SK-N-SH (cell line): Measurements from ENCODE around the gene DLEC1. TPM values are rescaled to one million over a fixed set of nuclear protein-coding genes. Genes with fewer than 3 reads are reported as not detected.

Source experiments
- CTCF ChIA-PET: fragments of 300-600, 350-600 bp; formaldehyde crosslinking; extraction: SDS; loops from one replicate; lab custom pipeline; 2021; lab: Yijun Ruan, JAX
- POLR2A ChIA-PET: fragments of 350-600 bp; sonication (Branson Sonifier 250); formaldehyde crosslinking; extraction: SDS; loops from one replicate; lab custom pipeline; 2020; ENCODE audit warnings: antibody characterized with exemption, inconsistent platforms; lab: Yijun Ruan, JAX
- DNase-seq: peaks from one replicate; pipeline ENCODE4 v3.0.0; 2012
- H2AFZ ChIP-seq: fragments of 200-600 bp; sonication (generic); 2 replicates; pipeline ENCODE4 v1.8.1; 2016; ENCODE audit warnings: antibody characterized with exemption, mild to moderate bottlenecking, low read depth
- H3F3A ChIP-seq: fragments of 200-600 bp; sonication (generic); replicated peaks from 2 replicates; pipeline ENCODE3; 2016; ENCODE audit warnings: antibody characterized with exemption, mild to moderate bottlenecking; ENCODE audit not compliant: insufficient read depth
- H3K27ac ChIP-seq, 2 experiments: fragments of 200-500 bp in 1 of 2; fragments of 200-600 bp in 1 of 2; sonication (Bioruptor generic) in 1 of 2; sonication (generic), shearing (Covaris generic) in 1 of 2; 2 replicates each; pipeline versions ENCODE4 v1.5.1 to v1.6.1; 2014 to 2016; ENCODE audit warnings: low read depth in 2 of 2, inconsistent platforms in 1 of 2, low read length in 1 of 2, mild to moderate bottlenecking in 1 of 2, mixed read lengths in 1 of 2
- H3K27me3 ChIP-seq: fragments of 200-600 bp; sonication (generic), shearing (Covaris generic); 2 replicates; pipeline ENCODE4 v1.6.1; 2016; ENCODE audit warnings: mixed run types; ENCODE audit not compliant: insufficient read depth
- H3K36me3 ChIP-seq, 2 experiments: fragments of 200-500 bp in 1 of 2; fragments of 200-600 bp in 1 of 2; sonication (Bioruptor generic) in 1 of 2; sonication (generic) in 1 of 2; replicated peaks in 1 of 2; 2 replicates each; pipeline versions ENCODE3 to v1.5.1; 2014 to 2016; ENCODE audit warnings: low read length in 1 of 2, mild to moderate bottlenecking in 1 of 2; ENCODE audit not compliant: insufficient read depth in 2 of 2, control insufficient read depth in 1 of 2
- H3K4me1 ChIP-seq, 2 experiments: fragments of 200-500 bp in 1 of 2; fragments of 200-600 bp in 1 of 2; sonication (Bioruptor generic) in 1 of 2; sonication (generic), shearing (Covaris generic) in 1 of 2; 2 replicates each; pipeline versions ENCODE4 v1.5.1 to v1.6.1; 2014 to 2016; ENCODE audit warnings: low read depth in 1 of 2, low read length in 1 of 2, mixed run types in 1 of 2; ENCODE audit not compliant: insufficient read depth in 2 of 2, control insufficient read depth in 1 of 2
- H3K4me2 ChIP-seq: fragments of 200-600 bp; sonication (generic), shearing (Covaris generic); 2 replicates; pipeline ENCODE4 v1.6.1; 2017; ENCODE audit warnings: mixed run types
- H3K4me3 ChIP-seq, 2 experiments: fragments of 200-500 bp in 1 of 2; fragments of 200-600 bp in 1 of 2; sonication (Bioruptor generic) in 1 of 2; sonication (generic), shearing (Covaris generic) in 1 of 2; 2 replicates each; pipeline versions ENCODE4 v1.5.1 to v1.8.1; 2014 to 2016; ENCODE audit warnings: low read depth in 2 of 2, inconsistent platforms in 1 of 2, low read length in 1 of 2, mild to moderate bottlenecking in 1 of 2, mixed read lengths in 1 of 2, moderate library complexity in 1 of 2
- H3K79me2 ChIP-seq: fragments of 200-600 bp; sonication (generic); 2 replicates; pipeline ENCODE4 v1.8.1; 2017; ENCODE audit warnings: mild to moderate bottlenecking; ENCODE audit not compliant: insufficient read depth
- H3K9ac ChIP-seq: fragments of 200-600 bp; sonication (generic); 2 replicates; pipeline ENCODE4 v1.6.1; 2017; ENCODE audit warnings: mixed run types
- H3K9me2 ChIP-seq: fragments of 200-600 bp; sonication (generic); 2 replicates; pipeline ENCODE4 v1.6.1; 2017; ENCODE audit warnings: mixed run types
- H3K9me3 ChIP-seq: fragments of 200-600 bp; sonication (generic); 2 replicates; pipeline ENCODE4 v1.6.1; 2017; ENCODE audit warnings: mixed run types, mild to moderate bottlenecking, moderate library complexity
- H4K20me1 ChIP-seq: fragments of 200-600 bp; sonication (generic); 2 replicates; pipeline ENCODE4 v1.6.1; 2017; ENCODE audit warnings: mild to moderate bottlenecking, mixed run types; ENCODE audit not compliant: insufficient read depth
- ELF1 ChIP-seq: IDR thresholded peaks from 2 replicates; pipeline ENCODE4 v1.4.0; 2012
- EP300 ChIP-seq, 2 experiments: IDR thresholded peaks; 2 replicates each; pipeline versions ENCODE4 v1.4.0 to v1.6.1; 2012; ENCODE audit warnings: borderline replicate concordance in 1 of 2, low read depth in 1 of 2, low read length in 1 of 2
- EZH2phosphoT487 ChIP-seq: fragments of 200-600 bp; sonication (generic); IDR thresholded peaks from 2 replicates; pipeline ENCODE4 v1.6.1; 2017; ENCODE audit warnings: low read depth, mixed run types, mild to moderate bottlenecking, antibody characterized with exemption, moderate library complexity, borderline replicate concordance
- JUND ChIP-seq: IDR thresholded peaks from 2 replicates; pipeline ENCODE4 v1.4.0; 2012
- MEF2A ChIP-seq: IDR thresholded peaks from 2 replicates; pipeline ENCODE4 v1.4.0; 2012; ENCODE audit warnings: low read depth, borderline replicate concordance
- MXI1 ChIP-seq: IDR thresholded peaks from 2 replicates; pipeline ENCODE4 v1.6.1; 2012; ENCODE audit warnings: mild to moderate bottlenecking, low read depth, low read length, improper control_type of control experiment
- POLR2AphosphoS5 ChIP-seq: IDR thresholded peaks from 2 replicates; pipeline ENCODE4 v1.6.1; 2012; ENCODE audit warnings: low read depth, low read length
- RAD21 ChIP-seq: IDR thresholded peaks from 2 replicates; pipeline ENCODE4 v1.6.1; 2012; ENCODE audit warnings: mild to moderate bottlenecking, low read length
- RCOR1 ChIP-seq: fragments of 150-350 bp; IDR thresholded peaks from 2 replicates; pipeline ENCODE4 v1.6.1; 2017; ENCODE audit warnings: antibody characterized with exemption, low read length
- RFX5 ChIP-seq: IDR thresholded peaks from 2 replicates; pipeline ENCODE4 v1.6.1; 2012; ENCODE audit warnings: mild to moderate bottlenecking, improper control_type of control experiment, low read length
- SIN3A ChIP-seq: IDR thresholded peaks from 2 replicates; pipeline ENCODE4 v1.6.1; 2012; ENCODE audit warnings: low read depth, mild to moderate bottlenecking, low read length, moderate library complexity, borderline replicate concordance
- TCF12 ChIP-seq: IDR thresholded peaks from 2 replicates; pipeline ENCODE4 v1.4.0; 2012
- WGBS: methylation state at CpG from one replicate; pipeline ENCODE4 v1.1.6; 2017; ENCODE audit warnings: low lambda C conversion rate; 5-methylcytosine and 5-hydroxymethylcytosine counted together
- polyA plus RNA-seq, 3 experiments: library from polyadenylated mRNA; depleted of rRNA; stranded (reverse); fragments of >200 nt; gene quantifications; 2 replicates each; pipeline ENCODE4 v1.2.3, GENCODE V29; 2012
- TF ChIP-seq, protein P1 (sequence below): fragments of 200-600 bp; sonication (generic); IDR thresholded peaks from 2 replicates; pipeline ENCODE4 v1.6.1; 2017; ENCODE audit warnings: antibody characterized with exemption, mild to moderate bottlenecking, moderate library complexity
- TF ChIP-seq, protein P2 (sequence below): IDR thresholded peaks from 2 replicates; pipeline ENCODE4 v1.4.0; 2012; ENCODE audit warnings: low read depth, borderline replicate concordance
- TF ChIP-seq, protein P3 (sequence below): IDR thresholded peaks from 2 replicates; pipeline ENCODE4 v1.4.0; 2012; ENCODE audit warnings: low read depth, borderline replicate concordance

The DLEC1 gene
- polyA plus RNA-seq, 1 of the 3 experiments (the other 2 are of a cell fraction), result 0.02 TPM

DNA sequence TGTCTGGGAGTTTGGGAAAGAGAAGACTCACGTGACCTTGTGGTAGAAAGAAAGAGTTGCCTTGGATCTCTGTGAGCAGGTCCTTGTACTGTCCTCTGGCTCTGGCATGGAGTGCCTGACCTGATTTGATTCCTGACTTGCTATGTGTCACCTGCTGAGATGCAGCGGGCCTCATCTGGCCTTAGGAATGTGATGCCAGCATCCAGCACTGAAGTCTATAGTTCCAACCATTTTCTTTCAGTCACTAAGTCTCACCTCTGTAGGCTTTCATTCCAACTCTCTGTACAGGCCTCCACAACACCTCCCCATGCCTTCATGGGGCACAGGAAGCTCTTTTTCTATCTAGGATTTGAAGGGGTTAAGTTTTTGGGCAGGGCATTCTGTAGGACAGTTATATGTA, 114.2 kb downstream of the DLEC1 start (continued):
- TF ChIP-seq, protein P1, sequence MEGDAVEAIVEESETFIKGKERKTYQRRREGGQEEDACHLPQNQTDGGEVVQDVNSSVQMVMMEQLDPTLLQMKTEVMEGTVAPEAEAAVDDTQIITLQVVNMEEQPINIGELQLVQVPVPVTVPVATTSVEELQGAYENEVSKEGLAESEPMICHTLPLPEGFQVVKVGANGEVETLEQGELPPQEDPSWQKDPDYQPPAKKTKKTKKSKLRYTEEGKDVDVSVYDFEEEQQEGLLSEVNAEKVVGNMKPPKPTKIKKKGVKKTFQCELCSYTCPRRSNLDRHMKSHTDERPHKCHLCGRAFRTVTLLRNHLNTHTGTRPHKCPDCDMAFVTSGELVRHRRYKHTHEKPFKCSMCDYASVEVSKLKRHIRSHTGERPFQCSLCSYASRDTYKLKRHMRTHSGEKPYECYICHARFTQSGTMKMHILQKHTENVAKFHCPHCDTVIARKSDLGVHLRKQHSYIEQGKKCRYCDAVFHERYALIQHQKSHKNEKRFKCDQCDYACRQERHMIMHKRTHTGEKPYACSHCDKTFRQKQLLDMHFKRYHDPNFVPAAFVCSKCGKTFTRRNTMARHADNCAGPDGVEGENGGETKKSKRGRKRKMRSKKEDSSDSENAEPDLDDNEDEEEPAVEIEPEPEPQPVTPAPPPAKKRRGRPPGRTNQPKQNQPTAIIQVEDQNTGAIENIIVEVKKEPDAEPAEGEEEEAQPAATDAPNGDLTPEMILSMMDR, result no peak
- TF ChIP-seq EZH2phosphoT487, result no peak

- H3K9me2 ChIP-seq, result no peaks in the 10 kb centered on the region
- POLR2A ChIA-PET, result no interaction called here
- no peak overlapping the region for H3K27ac ChIP-seq
- peaks cover 0 to 5% of the 10 kb centered on the region in 2 experiments; a peak in 1 of 4 replicates for H3K4me1 ChIP-seq
- no peaks in the 10 kb centered on the region for H3K9me3 ChIP-seq
- H3K4me3 ChIP-seq, result no peak overlapping the region
- H3K36me3 ChIP-seq, result no peaks in the 10 kb centered on the region
- WGBS, result 74% methylated on average over 2 of the region's 2 CpGs
- no peaks in the 10 kb centered on the region for H3F3A ChIP-seq
- no peak for TF ChIP-seq TCF12
- TF ChIP-seq SIN3A, result no peak
- no peak for TF ChIP-seq RFX5
- TF ChIP-seq, protein P2, sequence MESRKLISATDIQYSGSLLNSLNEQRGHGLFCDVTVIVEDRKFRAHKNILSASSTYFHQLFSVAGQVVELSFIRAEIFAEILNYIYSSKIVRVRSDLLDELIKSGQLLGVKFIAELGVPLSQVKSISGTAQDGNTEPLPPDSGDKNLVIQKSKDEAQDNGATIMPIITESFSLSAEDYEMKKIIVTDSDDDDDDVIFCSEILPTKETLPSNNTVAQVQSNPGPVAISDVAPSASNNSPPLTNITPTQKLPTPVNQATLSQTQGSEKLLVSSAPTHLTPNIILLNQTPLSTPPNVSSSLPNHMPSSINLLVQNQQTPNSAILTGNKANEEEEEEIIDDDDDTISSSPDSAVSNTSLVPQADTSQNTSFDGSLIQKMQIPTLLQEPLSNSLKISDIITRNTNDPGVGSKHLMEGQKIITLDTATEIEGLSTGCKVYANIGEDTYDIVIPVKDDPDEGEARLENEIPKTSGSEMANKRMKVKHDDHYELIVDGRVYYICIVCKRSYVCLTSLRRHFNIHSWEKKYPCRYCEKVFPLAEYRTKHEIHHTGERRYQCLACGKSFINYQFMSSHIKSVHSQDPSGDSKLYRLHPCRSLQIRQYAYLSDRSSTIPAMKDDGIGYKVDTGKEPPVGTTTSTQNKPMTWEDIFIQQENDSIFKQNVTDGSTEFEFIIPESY, result no peak
- TF ChIP-seq ELF1, result no peak
- no peak for TF ChIP-seq JUND
- TF ChIP-seq RCOR1, result no peak
- no peak for TF ChIP-seq RAD21
- no peak for TF ChIP-seq MXI1
- no peak for TF ChIP-seq EP300 (IDR thresholded peaks at IDR 0.05; ENCODE audit: borderline replicate concordance in 1 of 2, low read depth in 1 of 2, low read length in 1 of 2)
- TF ChIP-seq POLR2AphosphoS5, result no peak
- TF ChIP-seq, protein P1, result no peak
- TF ChIP-seq MEF2A, result no peak
- TF ChIP-seq, protein P3, sequence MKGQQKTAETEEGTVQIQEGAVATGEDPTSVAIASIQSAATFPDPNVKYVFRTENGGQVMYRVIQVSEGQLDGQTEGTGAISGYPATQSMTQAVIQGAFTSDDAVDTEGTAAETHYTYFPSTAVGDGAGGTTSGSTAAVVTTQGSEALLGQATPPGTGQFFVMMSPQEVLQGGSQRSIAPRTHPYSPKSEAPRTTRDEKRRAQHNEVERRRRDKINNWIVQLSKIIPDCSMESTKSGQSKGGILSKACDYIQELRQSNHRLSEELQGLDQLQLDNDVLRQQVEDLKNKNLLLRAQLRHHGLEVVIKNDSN, result no peak
- H3K9ac ChIP-seq, result no peak overlapping the region
- CTCF ChIA-PET, result interaction anchor here (2.9 kb wide), 1 partner anchor 9 kb away, joined by 11 read pairs; no protein-coding TSS in a partner anchor
- H3K79me2 ChIP-seq, result no peaks in the 10 kb centered on the region
- no peak overlapping the region for H3K4me2 ChIP-seq
- H2AFZ ChIP-seq, result no peak overlapping the region
- no peak for DNase-seq
- no peaks in the 10 kb centered on the region for H3K27me3 ChIP-seq
- no peaks in the 10 kb centered on the region for H4K20me1 ChIP-seq
Measured at GRCh38 chr3:38154033-38154494, 115.1 kb downstream of the DLEC1 start.
